Natural killer cell (primary cell): Measurements from ENCODE around the gene C16orf90. TPM values are rescaled to one million over a fixed set of nuclear protein-coding genes. Genes with fewer than 3 reads are reported as not detected.
A peak's percentile ranks its signal among the peaks of the same experiment; 100 is the strongest.

Source experiments
- ATAC-seq, 3 donors: fragments of 150-1000 bp in 2 of 3; fragments of 200-7000 bp in 1 of 3; cut with Tn5 transposase; 1 replicate in 1 of 3; 2 replicates in 2 of 3; pipeline ENCODE4 v1.10.0; 2021; ENCODE audit warnings: mild to moderate bottlenecking in 2 of 3, moderate library complexity in 2 of 3
- DNase-seq, 2 donors: peaks; one replicate each; pipeline versions ENCODE4 v3.0.0 to v3.0.0-alpha.2; 2013 to 2021; ENCODE audit warnings: mixed read lengths in 1 of 2
- H3K27ac ChIP-seq: one replicate; pipeline ENCODE4 v1.5.1; 2013; ENCODE audit warnings: mild to moderate bottlenecking, low read length
- H3K27me3 ChIP-seq: one replicate; pipeline ENCODE4 v1.6.1; 2013; ENCODE audit warnings: low read length; ENCODE audit not compliant: control insufficient read depth, insufficient read depth
- H3K36me3 ChIP-seq: one replicate; pipeline ENCODE4 v1.6.1; 2013; ENCODE audit warnings: low read length; ENCODE audit not compliant: control insufficient read depth, insufficient read depth
- H3K4me1 ChIP-seq: one replicate; pipeline ENCODE4 v1.6.1; 2013; ENCODE audit warnings: low read length; ENCODE audit not compliant: control insufficient read depth, insufficient read depth
- H3K4me3 ChIP-seq: one replicate; pipeline ENCODE4 v1.5.1; 2013; ENCODE audit warnings: low read length
- H3K9me3 ChIP-seq: one replicate; pipeline ENCODE4 v1.6.1; 2013; ENCODE audit warnings: low read length; ENCODE audit not compliant: control insufficient read depth, insufficient read depth
- H3K27ac Mint-ChIP-seq, 2 donors: one replicate each; pipeline ENCODE4 v1.8.0; 2022; ENCODE audit warnings: mild to moderate bottlenecking in 2 of 2, mixed read lengths in 2 of 2, moderate library complexity in 1 of 2
- H3K27me3 Mint-ChIP-seq, 2 donors: one replicate each; pipeline ENCODE4 v1.8.0; 2022; ENCODE audit warnings: low read depth in 2 of 2, mixed read lengths in 2 of 2
- H3K36me3 Mint-ChIP-seq: one replicate; pipeline ENCODE4 v1.8.0; 2022; ENCODE audit warnings: mixed read lengths
- H3K4me1 Mint-ChIP-seq, 2 donors: one replicate each; pipeline ENCODE4 v1.8.0; 2022; ENCODE audit warnings: mixed read lengths in 2 of 2
- H3K4me3 Mint-ChIP-seq: one replicate; pipeline ENCODE4 v1.8.0; 2022; ENCODE audit warnings: mild to moderate bottlenecking, moderate library complexity, mixed read lengths
- H3K9me3 Mint-ChIP-seq, 2 donors: one replicate each; pipeline ENCODE4 v1.8.0; 2022; ENCODE audit warnings: mixed read lengths in 2 of 2
- CTCF ChIP-seq: fragments of 200-600 bp; IDR thresholded peaks from one replicate; pipeline ENCODE4 v1.8.0; 2022; ENCODE audit warnings: antibody characterized with exemption
- WGBS: methylation state at CpG from one replicate; pipeline ENCODE4 v1.1.7; 2013; ENCODE audit warnings: missing lambda C conversion rate; ENCODE audit not compliant: insufficient coverage; 5-methylcytosine and 5-hydroxymethylcytosine counted together
- intact Hi-C: fragments of 100-400 bp; cut with micrococcal nuclease; formaldehyde crosslinking; loops from one replicate; pipeline ENCODE4 v1.14.2; 2022
- total RNA-seq, 4 donors: library from RNA; stranded (reverse); fragments of 120-200 nt in 1 of 4; gene quantifications; one replicate each; pipeline versions ENCODE4 v1.2.3 to v1.2.4, GENCODE V29; 2013 to 2022

Gene C16orf90
- total RNA-seq, 3 donors from 2014 or later (not counting 1 experiment from before 2014, with no cell fraction given) = not detected

GRCh38 chr16:3487521-3488410, 7.5 kb downstream of the C16orf90 start:
- no peaks in the 10 kb centered on the region for H3K36me3 Mint-ChIP-seq
- Histone ChIP-seq H3K27ac (no peak overlapping the region), H3K4me3 (no peak overlapping the region), H3K27me3 (no peaks in the 10 kb centered on the region), H3K9me3 (no peaks in the 10 kb centered on the region), H3K4me1 (no peaks in the 10 kb centered on the region), H3K36me3 (peaks cover 40% of the 10 kb centered on the region)
- DNase-seq (no peak), ATAC-seq (peak in 1 of 3 donors; percentile 23)
- H3K27me3 Mint-ChIP-seq = no peaks in the 10 kb centered on the region
- no peak overlapping the region for H3K4me3 Mint-ChIP-seq
- H3K4me1 Mint-ChIP-seq = peaks cover 0 to 7% of the 10 kb centered on the region in 2 donors
- no peak for TF ChIP-seq CTCF
- H3K9me3 Mint-ChIP-seq = no peaks in the 10 kb centered on the region
- intact Hi-C loops = no loop called here
- WGBS = 89% methylated on average over 24 of the region's 24 CpGs
- no peak overlapping the region for H3K27ac Mint-ChIP-seq

GRCh38 chr16:3486506-3487215, 8.6 kb downstream of the C16orf90 start:
- Histone ChIP-seq H3K4me3 (no peak overlapping the region), H3K4me1 (no peaks in the 10 kb centered on the region), H3K36me3 (peaks cover 49% of the 10 kb centered on the region), H3K9me3 (no peaks in the 10 kb centered on the region), H3K27me3 (no peaks in the 10 kb centered on the region), H3K27ac (no peak overlapping the region)
- no peak for TF ChIP-seq CTCF
- Mint-ChIP-seq H3K4me3 (no peak overlapping the region), H3K9me3 (no peaks in the 10 kb centered on the region), H3K27me3 (no peaks in the 10 kb centered on the region), H3K36me3 (no peaks in the 10 kb centered on the region), H3K27ac (no peak overlapping the region), H3K4me1 (peaks cover 0 to 16% of the 10 kb centered on the region in 2 donors)
- ATAC-seq (no peak), DNase-seq (no peak)
- WGBS = 96% methylated on average over 24 of the region's 24 CpGs
- intact Hi-C loops = no loop called here

GRCh38 chr16:3485821-3486505, 9.3 kb downstream of the C16orf90 start:
- no peak for TF ChIP-seq CTCF
- WGBS = 96% methylated on average over 20 of the region's 20 CpGs
- no peaks in the 10 kb centered on the region for H3K27me3 Mint-ChIP-seq
- intact Hi-C loops = no loop called here
- H3K4me1 ChIP-seq = no peaks in the 10 kb centered on the region
- H3K9me3 Mint-ChIP-seq = no peaks in the 10 kb centered on the region
- no peaks in the 10 kb centered on the region for H3K9me3 ChIP-seq
- peaks cover 0 to 21% of the 10 kb centered on the region in 2 donors for H3K4me1 Mint-ChIP-seq
- DNase-seq (no peak), ATAC-seq (no peak)
- peaks cover 53% of the 10 kb centered on the region for H3K36me3 ChIP-seq
- no peak overlapping the region for H3K4me3 Mint-ChIP-seq
- H3K27ac Mint-ChIP-seq = no peak overlapping the region
- H3K4me3 ChIP-seq = no peak overlapping the region
- no peak overlapping the region for H3K27ac ChIP-seq
- no peaks in the 10 kb centered on the region for H3K27me3 ChIP-seq
- no peaks in the 10 kb centered on the region for H3K36me3 Mint-ChIP-seq
